Measurements from ENCODE around the gene TNFRSF6B.
"Not testable (repeated sequence)": the region's sequence is repeated elsewhere in the genome, so short reads cannot be mapped to it uniquely, and the experiment has no call there.

TNFRSF6B gene

DNA sequence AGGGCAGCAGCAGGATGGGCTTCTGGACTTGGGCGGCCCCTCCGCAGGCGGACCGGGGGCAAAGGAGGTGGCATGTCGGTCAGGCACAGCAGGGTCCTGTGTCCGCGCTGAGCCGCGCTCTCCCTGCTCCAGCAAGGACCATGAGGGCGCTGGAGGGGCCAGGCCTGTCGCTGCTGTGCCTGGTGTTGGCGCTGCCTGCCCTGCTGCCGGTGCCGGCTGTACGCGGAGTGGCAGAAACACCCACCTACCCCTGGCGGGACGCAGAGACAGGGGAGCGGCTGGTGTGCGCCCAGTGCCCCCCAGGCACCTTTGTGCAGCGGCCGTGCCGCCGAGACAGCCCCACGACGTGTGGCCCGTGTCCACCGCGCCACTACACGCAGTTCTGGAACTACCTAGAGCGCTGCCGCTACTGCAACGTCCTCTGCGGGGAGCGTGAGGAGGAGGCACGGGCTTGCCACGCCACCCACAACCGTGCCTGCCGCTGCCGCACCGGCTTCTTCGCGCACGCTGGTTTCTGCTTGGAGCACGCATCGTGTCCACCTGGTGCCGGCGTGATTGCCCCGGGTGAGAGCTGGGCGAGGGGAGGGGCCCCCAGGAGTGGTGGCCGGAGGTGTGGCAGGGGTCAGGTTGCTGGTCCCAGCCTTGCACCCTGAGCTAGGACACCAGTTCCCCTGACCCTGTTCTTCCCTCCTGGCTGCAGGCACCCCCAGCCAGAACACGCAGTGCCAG lies at the start of gene TNFRSF6B:
TSS of gene TNFRSF6B (plus strand) at position 25 of the 729 bp plus-strand sequence. CDS start at position 141, 116 bp downstream.
- TF ChIP-seq BHLHE40 (IDR thresholded peaks at IDR 0.05; ENCODE audit: borderline replicate concordance) (no peak), FOXM1 (IDR thresholded peaks at IDR 0.05; ENCODE audit: borderline replicate concordance) (no peak), ARNT (IDR thresholded peaks at IDR 0.05) (no peak), FOXK2 (IDR thresholded peaks at IDR 0.05) (no peak), SUZ12 (IDR thresholded peaks at IDR 0.05) (no peak), ELF4 (IDR thresholded peaks at IDR 0.05) (no peak), PKNOX1 (IDR thresholded peaks at IDR 0.05) (no peak), NFRKB (IDR thresholded peaks at IDR 0.05) (no peak), CTBP1 (IDR thresholded peaks at IDR 0.05; ENCODE audit: borderline replicate concordance) (no peak), ZNF384 (IDR thresholded peaks at IDR 0.05) (no peak), SP1 (IDR thresholded peaks at IDR 0.05) (no peak), FOXA1 (IDR thresholded peaks at IDR 0.05) (no peak), LEF1 (IDR thresholded peaks at IDR 0.05; ENCODE audit: borderline replicate concordance) (no peak), HDGF (IDR thresholded peaks at IDR 0.05; ENCODE audit: borderline replicate concordance) (no peak), TARDBP (IDR thresholded peaks at IDR 0.05) (no peak), L3MBTL2 (conservative IDR thresholded peaks at IDR 0.05) (no peak)
- DNase-seq (ENCODE audit: extremely low spot score), result no peak
- ChIA-PET CTCF (no interaction called here), POLR2A (no interaction called here)

- TF ChIP-seq CTBP1 (IDR thresholded peaks at IDR 0.05; ENCODE audit: borderline replicate concordance) (no peak), LEF1 (IDR thresholded peaks at IDR 0.05; ENCODE audit: borderline replicate concordance) (no peak), ARNT (IDR thresholded peaks at IDR 0.05) (no peak), FOXK2 (IDR thresholded peaks at IDR 0.05) (no peak), SP1 (IDR thresholded peaks at IDR 0.05) (no peak), SUZ12 (IDR thresholded peaks at IDR 0.05) (no peak), PKNOX1 (IDR thresholded peaks at IDR 0.05) (no peak), FOXM1 (IDR thresholded peaks at IDR 0.05; ENCODE audit: borderline replicate concordance) (no peak), NFRKB (IDR thresholded peaks at IDR 0.05) (no peak), TARDBP (IDR thresholded peaks at IDR 0.05) (no peak), ZNF384 (IDR thresholded peaks at IDR 0.05) (no peak), HDGF (IDR thresholded peaks at IDR 0.05; ENCODE audit: borderline replicate concordance) (no peak), ELF4 (IDR thresholded peaks at IDR 0.05) (no peak), L3MBTL2 (conservative IDR thresholded peaks at IDR 0.05) (no peak), FOXA1 (IDR thresholded peaks at IDR 0.05) (no peak), BHLHE40 (IDR thresholded peaks at IDR 0.05; ENCODE audit: borderline replicate concordance) (no peak)
- ChIA-PET CTCF (no interaction called here), POLR2A (interaction anchor here (0.9 kb wide), 1 partner anchor 21 kb away, joined by 3 read pairs; the partner anchor contains the start of gene GMEB2)
- no peak for DNase-seq (ENCODE audit: extremely low spot score)
These were observed 48.3 kb upstream of the TNFRSF6B start for GRCh38 chr20:63648190-63648589.

DNA sequence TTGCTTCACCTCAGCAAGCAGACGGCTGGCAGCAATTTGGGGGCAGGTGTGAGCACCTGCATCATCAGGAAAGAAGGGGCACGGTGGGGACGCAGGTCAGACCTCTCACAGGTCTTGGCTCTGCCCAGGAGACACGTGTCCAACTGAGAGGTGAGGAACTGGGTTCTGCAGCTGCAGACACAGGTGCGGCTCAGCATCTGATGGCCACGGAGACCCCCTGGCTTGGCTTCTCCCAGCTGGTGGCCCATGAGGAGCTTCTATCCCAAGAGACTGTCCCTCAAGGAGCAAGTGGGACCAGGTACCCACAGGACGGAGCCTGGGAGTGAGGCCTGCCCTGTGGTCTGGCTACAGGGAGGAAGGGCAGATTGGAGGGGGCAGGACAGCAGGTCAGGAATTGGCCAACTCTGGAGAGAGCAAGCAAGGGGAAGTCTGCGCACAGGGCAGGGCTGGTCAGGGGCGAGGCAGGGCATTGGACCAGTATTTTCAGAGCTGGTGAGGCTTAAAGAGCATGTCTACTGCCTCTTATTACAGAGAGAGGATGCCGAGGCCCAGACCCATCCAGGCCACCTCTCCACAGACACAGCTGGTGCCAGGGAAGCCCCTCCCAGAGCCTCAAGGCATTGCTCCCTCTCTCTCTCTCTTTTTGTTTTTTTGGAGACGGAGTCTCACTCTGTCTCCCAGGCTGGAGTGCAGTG lies 47.4 kb upstream of the TNFRSF6B start:
- ChIA-PET POLR2A (no interaction called here), CTCF (no interaction called here)
- DNase-seq (ENCODE audit: extremely low spot score), result no peak
- TF ChIP-seq CTBP1 (IDR thresholded peaks at IDR 0.05; ENCODE audit: borderline replicate concordance), result no peak

GRCh38 chr20:63650486-63650885 lies 46.0 kb upstream of the TNFRSF6B start:
- POLR2A ChIA-PET, result interaction anchor here (1.7 kb wide), 1 partner anchor 7 kb away, joined by 5 read pairs; no protein-coding TSS in a partner anchor
- CTCF ChIA-PET; DNase-seq (ENCODE audit: extremely low spot score): not testable (repeated sequence)

DNA sequence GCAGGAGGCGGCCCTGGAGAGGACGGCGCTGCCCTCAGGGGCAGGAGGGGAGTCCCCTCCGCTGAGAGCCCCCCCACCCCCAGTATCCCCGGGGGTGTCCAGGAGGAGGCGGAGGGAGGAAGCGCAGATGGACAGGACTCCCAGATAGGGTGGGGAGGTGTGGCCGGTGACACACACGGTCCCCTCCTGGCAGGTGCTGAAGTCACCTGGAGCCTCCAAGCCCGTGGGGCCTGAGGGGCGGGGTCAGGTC lies 44.6 kb upstream of the TNFRSF6B start:
- ChIA-PET CTCF (interaction anchor here (1.2 kb wide), 1 partner anchor 10 kb away, joined by 5 read pairs; no protein-coding TSS in a partner anchor), POLR2A (interaction anchor here (0.6 to 2.0 kb wide), 3 partner anchors 9 to 56 kb away, joined by 3 to 14 read pairs (median 5); partner anchors contain the start of genes ARFRP1, GMEB2 and ZGPAT)
- no peak for TF ChIP-seq TARDBP (IDR thresholded peaks at IDR 0.05)
- TF ChIP-seq PKNOX1 (IDR thresholded peaks at IDR 0.05), result no peak
- no peak for TF ChIP-seq ARNT (IDR thresholded peaks at IDR 0.05)
- no peak for TF ChIP-seq LEF1 (IDR thresholded peaks at IDR 0.05; ENCODE audit: borderline replicate concordance)
- TF ChIP-seq BHLHE40 (IDR thresholded peaks at IDR 0.05; ENCODE audit: borderline replicate concordance), result no peak
- TF ChIP-seq CTBP1 (IDR thresholded peaks at IDR 0.05; ENCODE audit: borderline replicate concordance), result no peak
- TF ChIP-seq SP1 (IDR thresholded peaks at IDR 0.05), result no peak
- no peak for TF ChIP-seq HDGF (IDR thresholded peaks at IDR 0.05; ENCODE audit: borderline replicate concordance)
- DNase-seq (ENCODE audit: extremely low spot score), result no peak

GRCh38 chr20:63652192-63652980 lies 44.1 kb upstream of the TNFRSF6B start:
- POLR2A ChIA-PET, result interaction anchor here (0.6 to 2.0 kb wide), 8 partner anchors 9 to 213 kb away, joined by 3 to 14 read pairs (median 4); partner anchors contain the start of genes ARFRP1, GMEB2, TPD52L2 and ZGPAT
- peak; percentile 29 for DNase-seq (ENCODE audit: extremely low spot score)
- TF ChIP-seq L3MBTL2 (conservative IDR thresholded peaks at IDR 0.05) (peak; percentile 50; the same call in 1 of the 2 replicates), NFRKB (IDR thresholded peaks at IDR 0.05) (no peak)
- CTCF ChIA-PET, result interaction anchor here (1.2 kb wide), 1 partner anchor 10 kb away, joined by 5 read pairs; no protein-coding TSS in a partner anchor

Data from HEK293T (cell line).